ENCODE measurements around the gene TNFAIP1.
A peak's percentile ranks its signal among the peaks of the same experiment; 100 is the strongest.

Gene TNFAIP1

GRCh38 chr17:28372203-28372944 lies 36.8 kb downstream of the TNFAIP1 start:
- peak; percentile 70 for DNase-seq

GRCh38 chr17:28372945-28373274 lies 37.3 kb downstream of the TNFAIP1 start:
- peak; percentile 66 for DNase-seq

- peak; percentile 33 for DNase-seq
These were observed 44.5 kb downstream of the TNFAIP1 start for GRCh38 chr17:28379814-28380801.

DNA sequence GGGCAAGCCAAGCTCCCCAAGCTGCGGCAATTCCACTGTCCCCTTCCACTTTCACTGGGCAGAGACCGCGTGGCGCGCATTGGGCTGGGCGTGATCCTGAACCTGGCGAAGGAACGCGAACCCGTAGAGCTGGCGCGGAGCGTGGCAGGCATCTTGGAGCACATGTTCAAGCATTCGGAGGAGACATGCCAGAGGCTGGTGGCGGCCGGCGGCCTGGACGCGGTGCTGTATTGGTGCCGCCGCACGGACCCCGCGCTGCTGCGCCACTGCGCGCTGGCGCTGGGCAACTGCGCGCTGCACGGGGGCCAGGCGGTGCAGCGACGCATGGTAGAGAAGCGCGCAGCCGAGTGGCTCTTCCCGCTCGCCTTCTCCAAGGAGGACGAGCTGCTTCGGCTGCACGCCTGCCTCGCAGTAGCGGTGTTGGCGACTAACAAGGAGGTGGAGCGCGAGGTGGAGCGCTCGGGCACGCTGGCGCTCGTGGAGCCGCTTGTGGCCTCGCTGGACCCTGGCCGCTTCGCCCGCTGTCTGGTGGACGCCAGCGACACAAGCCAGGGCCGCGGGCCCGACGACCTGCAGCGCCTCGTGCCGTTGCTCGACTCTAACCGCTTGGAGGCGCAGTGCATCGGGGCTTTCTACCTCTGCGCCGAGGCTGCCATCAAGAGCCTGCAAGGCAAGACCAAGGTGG lies 45.7 kb downstream of the TNFAIP1 start:
- peak; percentile 85 for DNase-seq

DNA sequence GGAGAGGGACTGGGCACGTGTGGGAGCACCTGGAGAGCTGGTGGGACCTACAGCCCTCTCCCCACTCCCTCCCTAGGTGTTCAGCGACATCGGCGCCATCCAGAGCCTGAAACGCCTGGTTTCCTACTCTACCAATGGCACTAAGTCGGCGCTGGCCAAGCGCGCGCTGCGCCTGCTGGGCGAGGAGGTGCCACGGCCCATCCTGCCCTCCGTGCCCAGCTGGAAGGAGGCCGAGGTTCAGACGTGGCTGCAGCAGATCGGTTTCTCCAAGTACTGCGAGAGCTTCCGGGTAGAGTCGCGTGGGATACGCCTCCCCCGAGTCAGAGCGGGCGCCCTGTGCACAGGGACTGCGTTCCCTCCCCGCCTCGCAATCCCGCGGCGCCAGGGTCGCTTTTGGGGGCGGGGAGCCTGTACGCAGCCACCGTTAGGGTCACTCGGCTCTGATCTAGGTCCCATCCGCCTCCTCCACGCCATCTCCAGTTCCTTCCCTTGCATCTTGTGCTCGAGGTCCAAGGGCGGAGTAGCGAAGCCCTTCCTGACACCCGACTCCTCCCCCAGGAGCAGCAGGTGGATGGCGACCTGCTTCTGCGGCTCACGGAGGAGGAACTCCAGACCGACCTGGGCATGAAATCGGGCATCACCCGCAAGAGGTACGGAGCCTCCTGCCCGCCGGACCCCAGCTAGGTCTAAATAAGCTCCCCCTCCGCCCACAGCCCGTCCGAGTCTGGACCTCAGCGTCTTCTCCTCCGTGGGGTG lies 48.9 kb downstream of the TNFAIP1 start:
- peak; percentile 82 for DNase-seq

GRCh38 chr17:28385037-28385400 lies 49.5 kb downstream of the TNFAIP1 start:
- no peak for DNase-seq

GRCh38 chr17:28385406-28385805 lies 49.8 kb downstream of the TNFAIP1 start:
- DNase-seq, result no peak

DNA sequence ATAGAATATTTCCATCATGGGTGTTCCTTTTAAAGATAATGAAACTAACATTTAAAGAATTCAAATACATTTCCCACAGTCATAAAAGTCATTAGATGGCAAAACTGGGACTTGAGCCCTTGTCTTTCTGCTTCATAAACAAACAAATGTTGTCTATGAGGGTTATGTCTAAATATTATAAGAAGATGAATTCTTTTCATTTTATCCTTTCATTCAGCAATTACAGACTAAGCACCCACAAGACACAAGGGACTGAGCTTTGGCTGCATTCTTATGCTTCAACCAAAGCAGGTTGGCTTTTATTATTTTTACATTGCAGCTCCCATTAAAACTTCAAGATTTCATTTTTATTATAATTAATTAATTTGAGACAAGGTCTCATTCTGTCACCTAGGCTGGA lies 50.8 kb downstream of the TNFAIP1 start:
- no peak for DNase-seq

- no peak for DNase-seq
These were observed 52.5 kb downstream of the TNFAIP1 start for GRCh38 chr17:28388106-28388505.

DNA sequence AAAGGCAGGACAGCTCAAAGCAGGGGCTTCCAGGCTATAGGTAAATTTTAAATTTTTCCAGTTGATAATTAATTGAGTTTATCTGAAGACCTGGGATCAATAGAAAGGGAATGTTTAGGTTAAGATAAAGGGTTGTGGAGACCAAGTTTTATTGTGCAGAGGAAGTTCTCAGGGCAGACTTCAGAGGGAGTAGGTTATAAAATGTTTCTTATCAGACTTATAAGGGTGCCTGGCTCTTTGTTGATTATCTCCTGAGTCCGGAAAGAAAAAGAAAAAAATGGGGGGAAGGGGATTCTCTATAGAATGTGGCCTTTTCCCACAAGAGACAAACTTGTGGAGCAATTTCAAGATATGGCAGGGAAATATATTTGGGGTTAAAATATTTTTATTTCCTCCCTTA lies 54.6 kb downstream of the TNFAIP1 start:
- no peak for DNase-seq

DNA sequence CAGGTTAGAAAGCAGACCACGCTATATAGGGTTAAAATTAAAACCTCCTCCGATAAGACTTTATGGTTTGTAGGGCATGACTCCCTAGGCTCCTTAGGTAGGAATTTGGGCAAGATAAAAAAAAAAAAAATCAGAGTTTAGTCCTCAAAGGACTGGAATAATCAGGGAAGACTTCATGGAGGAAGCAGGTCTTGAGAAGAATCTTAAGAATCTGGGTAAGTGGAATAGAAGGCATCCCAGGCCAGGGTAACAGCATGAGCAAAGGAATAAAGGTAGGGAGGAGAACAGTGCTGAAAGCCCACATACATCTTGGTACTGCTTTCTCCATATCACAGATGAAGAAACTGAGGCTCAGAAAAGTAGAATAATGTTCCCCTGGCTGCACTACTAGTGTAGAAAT lies 55.0 kb downstream of the TNFAIP1 start:
- DNase-seq, result no peak

- no peak for DNase-seq
These were observed 55.4 kb downstream of the TNFAIP1 start for GRCh38 chr17:28390984-28391383.

- no peak for DNase-seq
These were observed 55.8 kb downstream of the TNFAIP1 start for GRCh38 chr17:28391401-28391800.

DNA sequence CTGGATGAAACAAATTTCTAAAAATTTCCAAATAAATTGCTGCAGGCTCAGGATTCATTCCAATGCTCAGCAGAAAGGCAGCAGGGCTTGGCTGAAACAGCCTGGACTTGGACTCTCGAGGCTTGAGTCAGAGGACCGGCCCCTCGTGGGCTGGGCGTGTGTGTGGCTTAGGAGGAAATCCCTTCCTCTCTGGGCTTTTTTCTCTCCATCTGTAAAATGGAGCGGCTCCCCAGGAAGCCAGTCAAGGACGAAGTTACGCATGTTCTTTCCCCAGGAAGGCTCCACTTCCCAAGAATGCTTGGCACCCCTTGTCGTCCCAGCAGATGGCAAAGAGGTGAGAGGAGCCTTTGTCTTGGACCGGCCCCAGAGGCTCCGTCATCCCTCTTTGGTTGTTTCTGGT lies 56.9 kb downstream of the TNFAIP1 start:
- DNase-seq, result no peak

DNA sequence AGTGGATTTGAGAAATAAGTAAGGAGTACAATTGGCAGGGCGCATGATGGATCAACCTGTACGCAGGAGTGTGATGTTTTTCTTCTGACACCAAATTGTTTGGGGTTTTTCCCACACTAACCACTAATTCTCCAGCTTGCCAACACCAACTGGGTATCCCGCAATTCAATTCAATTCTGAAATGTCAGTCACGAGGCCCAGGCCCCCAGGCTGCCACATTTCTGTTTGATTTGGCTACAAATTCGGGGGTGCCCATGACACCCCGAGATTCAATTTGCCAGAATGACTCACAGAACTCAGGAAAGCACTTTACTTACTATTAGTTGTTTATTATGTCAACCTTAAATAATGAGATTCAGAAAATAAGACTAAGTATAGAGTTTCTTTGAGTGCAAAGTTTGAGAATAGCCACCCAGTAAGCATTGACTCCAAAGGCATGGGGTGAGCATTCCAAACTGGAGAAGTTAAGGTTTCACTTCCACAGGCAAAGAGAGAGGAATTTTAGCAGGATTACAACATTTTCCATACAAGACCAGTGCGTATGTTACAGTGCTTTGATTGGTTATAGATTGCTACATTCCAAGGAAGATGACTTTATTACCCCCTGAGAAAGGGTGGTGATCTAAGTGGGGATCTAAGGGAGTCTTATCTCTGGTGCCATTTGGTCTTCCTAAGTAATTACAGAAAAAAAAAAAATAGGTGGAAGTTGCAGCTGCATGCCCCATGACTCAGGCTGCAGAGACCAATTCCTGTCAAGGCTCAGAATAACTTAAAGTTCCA lies 59.0 kb downstream of the TNFAIP1 start:
- no peak for DNase-seq

- DNase-seq, result no peak
These were observed 59.9 kb downstream of the TNFAIP1 start for GRCh38 chr17:28395426-28395825.

GRCh38 chr17:28395968-28396367 lies 60.4 kb downstream of the TNFAIP1 start:
- no peak for DNase-seq

Measured in NCI-H69 (cell line).